OCI-LY7 (cell line): ENCODE measurements around the gene STK4. TPM values are rescaled to one million over a fixed set of nuclear protein-coding genes. Genes with fewer than 3 reads are reported as not detected.

Source experiments
- BruUV-seq: library from RNA; stranded (reverse); fragments of 400-500 nt; replicated peaks from 2 replicates; lab custom pipeline; 2021; lab: Mats Ljungman, UMichigan
- CTCF ChIA-PET: fragments of 300-600 bp; sonication (Branson Sonifier 250); formaldehyde crosslinking; loops from one replicate; lab custom pipeline; 2022; ENCODE audit warnings: antibody characterized with exemption; ENCODE audit not compliant: unreplicated experiment; lab: Charles Lee
- POLR2A ChIA-PET: fragments of 300-600 bp; sonication (Branson Sonifier 250); formaldehyde crosslinking; loops from one replicate; lab custom pipeline; 2022; ENCODE audit warnings: antibody characterized with exemption; lab: Charles Lee
- DNase-seq: peaks from one replicate; pipeline ENCODE4 v3.0.0-alpha.2; 2015; ENCODE audit warnings: low spot score
- H2AFZ ChIP-seq: fragments of 200-600 bp; sonication (generic), shearing (Covaris generic); 2 replicates; pipeline ENCODE4 v1.6.1; 2014; ENCODE audit warnings: mild to moderate bottlenecking, antibody characterized with exemption, low read length, moderate library complexity
- H3K27ac ChIP-seq: fragments of 200-600 bp; sonication (generic); 2 replicates; pipeline ENCODE4 v1.5.1; 2014; ENCODE audit warnings: mixed run types, low read depth, mild to moderate bottlenecking, moderate library complexity, low read length, inconsistent platforms; ENCODE audit not compliant: poor library complexity, severe bottlenecking
- H3K36me3 ChIP-seq: fragments of 200-600 bp; sonication (generic); 2 replicates; pipeline ENCODE4 v1.6.1; 2014; ENCODE audit warnings: mild to moderate bottlenecking, antibody characterized with exemption, low read length, moderate library complexity, mixed read lengths; ENCODE audit not compliant: insufficient read depth
- H3K4me1 ChIP-seq: fragments of 200-600 bp; sonication (generic); 2 replicates; pipeline ENCODE4 v1.5.1; 2014; ENCODE audit warnings: mild to moderate bottlenecking, low read length; ENCODE audit not compliant: insufficient read depth, poor library complexity, severe bottlenecking
- H3K4me2 ChIP-seq: fragments of 200-600 bp; sonication (generic); 2 replicates; pipeline ENCODE4 v1.6.1; 2014; ENCODE audit warnings: mild to moderate bottlenecking, low read length
- H3K4me3 ChIP-seq: fragments of 200-600 bp; sonication (generic); 2 replicates; pipeline ENCODE4 v1.5.1; 2014; ENCODE audit warnings: mild to moderate bottlenecking, low read depth, low read length; ENCODE audit not compliant: poor library complexity, severe bottlenecking
- H3K79me2 ChIP-seq: fragments of 200-600 bp; sonication (generic); 2 replicates; pipeline ENCODE4 v1.6.1; 2016; ENCODE audit warnings: low read depth, mild to moderate bottlenecking, low read length, moderate library complexity, mixed read lengths; ENCODE audit not compliant: insufficient read depth
- H3K9me2 ChIP-seq: fragments of 200-600 bp; sonication (generic); 2 replicates; pipeline ENCODE4 v1.6.1; 2016; ENCODE audit warnings: mild to moderate bottlenecking, low read length, mixed read lengths; ENCODE audit not compliant: insufficient read depth
- H3K9me3 ChIP-seq: fragments of 200-600 bp; sonication (generic); 2 replicates; pipeline ENCODE4 v1.6.1; 2014; ENCODE audit warnings: mild to moderate bottlenecking, mixed run types, low read length, mixed read lengths
- H4K20me1 ChIP-seq: fragments of 200-600 bp; sonication (generic); 2 replicates; pipeline ENCODE4 v1.6.1; 2014; ENCODE audit warnings: mild to moderate bottlenecking, antibody characterized with exemption, low read length, moderate library complexity, mixed read lengths; ENCODE audit not compliant: insufficient read depth
- EZH2phosphoT487 ChIP-seq: fragments of 200-600 bp; sonication (generic); IDR thresholded peaks from 2 replicates; pipeline ENCODE4 v1.6.1; 2018; ENCODE audit warnings: low read depth, borderline replicate concordance, mild to moderate bottlenecking, mixed run types, antibody characterized with exemption, low read length, moderate library complexity, mixed read lengths
- intact Hi-C: fragments of 100-400 bp; cut with micrococcal nuclease; formaldehyde crosslinking; loops from one replicate; pipeline ENCODE4 v1.10.0; 2022; ENCODE audit not compliant: unreplicated experiment
- total RNA-seq, 2 experiments: library from RNA; depleted of rRNA in 1 of 2; stranded (reverse); fragments of >200 nt in 1 of 2; shearing (Covaris generic) in 1 of 2; gene quantifications; 2 replicates each; pipeline ENCODE4 v1.2.3, GENCODE V29; 2014 to 2022
- TF ChIP-seq, protein P1 (sequence below): fragments of 200-600 bp; sonication (generic); conservative IDR thresholded peaks from 2 replicates; pipeline ENCODE4 v1.5.1; 2014; ENCODE audit warnings: mild to moderate bottlenecking, antibody characterized with exemption, low read length, moderate library complexity, mixed read lengths

STK4 gene
- total RNA-seq, 2 experiments from 2014 or later, result 67.9 to 140 TPM

DNA sequence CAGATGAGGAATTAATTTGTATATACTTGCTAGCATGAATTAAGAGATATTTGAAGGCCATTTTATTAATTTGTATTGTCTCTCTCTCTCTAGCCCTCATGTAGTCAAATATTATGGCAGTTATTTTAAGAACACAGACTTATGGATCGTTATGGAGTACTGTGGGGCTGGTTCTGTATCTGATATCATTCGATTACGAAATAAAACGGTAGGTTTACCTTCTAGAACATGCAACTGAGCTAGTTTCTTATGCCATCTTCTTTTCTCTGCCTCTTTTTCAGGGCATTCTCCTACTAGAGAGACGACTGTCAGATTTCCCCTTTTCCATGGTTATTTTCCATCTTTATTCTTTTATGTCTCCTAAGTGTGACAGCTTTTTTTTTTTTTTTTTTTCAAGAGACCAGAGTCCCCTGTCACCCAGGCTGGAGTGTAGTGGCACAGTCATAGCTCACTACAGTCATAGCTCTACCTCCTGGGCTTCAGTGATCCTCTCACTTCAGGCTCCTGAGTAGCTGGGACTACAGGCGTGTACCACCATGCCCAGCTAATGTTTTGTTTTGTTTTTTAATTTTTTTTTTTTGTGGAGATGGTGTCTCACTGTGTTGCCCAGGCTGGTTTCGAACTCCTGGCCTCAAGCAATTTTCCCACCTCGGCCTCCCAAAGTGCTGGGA, 15.6 kb downstream of the STK4 start:
- Histone ChIP-seq H3K36me3 (peaks cover 94% of the 10 kb centered on the region), H2AFZ (no peak overlapping the region), H3K27ac (no peak overlapping the region), H3K79me2 (peaks cover 51% of the 10 kb centered on the region; the same call in 1 of the 2 replicates), H3K9me3 (no peaks in the 10 kb centered on the region), H3K9me2 (no peaks in the 10 kb centered on the region), H3K4me3 (no peak overlapping the region), H3K4me2 (no peak overlapping the region), H4K20me1 (peaks cover 8% of the 10 kb centered on the region; the same call in 1 of the 2 replicates), H3K4me1 (peaks cover 31% of the 10 kb centered on the region)
- BruUV-seq, result no TSS peak
- no peak for DNase-seq
- ChIA-PET CTCF (no interaction called here), POLR2A (interaction anchor here (0.6 to 1.3 kb wide), 2 partner anchors 74 to 1298 kb away, joined by 3 to 4 read pairs; no protein-coding TSS in a partner anchor)
- TF ChIP-seq EZH2phosphoT487, result no peak
- TF ChIP-seq, protein P1, sequence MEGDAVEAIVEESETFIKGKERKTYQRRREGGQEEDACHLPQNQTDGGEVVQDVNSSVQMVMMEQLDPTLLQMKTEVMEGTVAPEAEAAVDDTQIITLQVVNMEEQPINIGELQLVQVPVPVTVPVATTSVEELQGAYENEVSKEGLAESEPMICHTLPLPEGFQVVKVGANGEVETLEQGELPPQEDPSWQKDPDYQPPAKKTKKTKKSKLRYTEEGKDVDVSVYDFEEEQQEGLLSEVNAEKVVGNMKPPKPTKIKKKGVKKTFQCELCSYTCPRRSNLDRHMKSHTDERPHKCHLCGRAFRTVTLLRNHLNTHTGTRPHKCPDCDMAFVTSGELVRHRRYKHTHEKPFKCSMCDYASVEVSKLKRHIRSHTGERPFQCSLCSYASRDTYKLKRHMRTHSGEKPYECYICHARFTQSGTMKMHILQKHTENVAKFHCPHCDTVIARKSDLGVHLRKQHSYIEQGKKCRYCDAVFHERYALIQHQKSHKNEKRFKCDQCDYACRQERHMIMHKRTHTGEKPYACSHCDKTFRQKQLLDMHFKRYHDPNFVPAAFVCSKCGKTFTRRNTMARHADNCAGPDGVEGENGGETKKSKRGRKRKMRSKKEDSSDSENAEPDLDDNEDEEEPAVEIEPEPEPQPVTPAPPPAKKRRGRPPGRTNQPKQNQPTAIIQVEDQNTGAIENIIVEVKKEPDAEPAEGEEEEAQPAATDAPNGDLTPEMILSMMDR, result no peak
- intact Hi-C loops, result no loop called here

DNA sequence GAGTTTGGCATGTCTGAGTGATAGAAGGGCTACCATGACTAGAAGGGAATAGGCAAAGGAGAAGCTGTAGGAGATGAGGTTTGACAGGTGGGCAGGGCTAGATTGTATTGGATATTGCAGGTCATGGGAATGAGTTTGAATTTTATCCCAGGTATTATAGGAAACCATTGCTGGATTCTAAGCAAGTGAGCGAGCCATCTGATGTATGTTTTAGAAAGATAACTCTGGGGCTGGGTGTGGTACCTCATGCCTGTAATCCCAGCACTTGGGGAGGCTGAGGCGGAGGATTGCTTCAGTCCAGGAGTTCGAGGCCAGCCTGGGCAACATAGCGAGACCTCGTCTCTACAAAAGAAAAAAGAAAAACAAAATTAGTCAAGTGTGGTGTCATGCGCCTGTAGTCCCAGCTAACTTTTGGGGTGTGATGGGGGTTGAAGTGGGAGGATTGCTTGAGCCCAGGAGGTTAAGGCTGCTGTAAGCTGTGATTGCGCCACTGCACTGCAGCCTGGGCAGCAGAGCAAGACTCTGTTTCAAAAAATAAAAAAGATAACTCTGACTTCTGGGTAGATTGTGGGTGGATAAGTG, 16.9 kb downstream of the STK4 start:
- no TSS peak for BruUV-seq
- H3K9me2 ChIP-seq, result no peaks in the 10 kb centered on the region
- H3K4me3 ChIP-seq, result no peak overlapping the region
- CTCF ChIA-PET, result no interaction called here
- H3K27ac ChIP-seq, result no peak overlapping the region
- peaks cover 8% of the 10 kb centered on the region; the same call in 1 of the 2 replicates for H4K20me1 ChIP-seq
- peaks cover 94% of the 10 kb centered on the region for H3K36me3 ChIP-seq
- TF ChIP-seq EZH2phosphoT487, result no peak
- TF ChIP-seq, protein P1, result no peak
- H3K4me1 ChIP-seq, result peaks cover 20% of the 10 kb centered on the region
- POLR2A ChIA-PET, result no interaction called here
- intact Hi-C loops, result no loop called here
- H3K4me2 ChIP-seq, result no peak overlapping the region
- DNase-seq, result no peak
- no peaks in the 10 kb centered on the region for H3K9me3 ChIP-seq
- no peak overlapping the region for H2AFZ ChIP-seq
- peaks cover 49% of the 10 kb centered on the region; the same call in 1 of the 2 replicates for H3K79me2 ChIP-seq
